GM19238 (cell line): Measurements from ENCODE around the gene CLEC16A.

Experiments used
- DNase-seq: peaks from one replicate; pipeline ENCODE4 v3.0.0; 2011; ENCODE audit warnings: low spot score; ENCODE audit not compliant: insufficient read length

Gene CLEC16A

DNA sequence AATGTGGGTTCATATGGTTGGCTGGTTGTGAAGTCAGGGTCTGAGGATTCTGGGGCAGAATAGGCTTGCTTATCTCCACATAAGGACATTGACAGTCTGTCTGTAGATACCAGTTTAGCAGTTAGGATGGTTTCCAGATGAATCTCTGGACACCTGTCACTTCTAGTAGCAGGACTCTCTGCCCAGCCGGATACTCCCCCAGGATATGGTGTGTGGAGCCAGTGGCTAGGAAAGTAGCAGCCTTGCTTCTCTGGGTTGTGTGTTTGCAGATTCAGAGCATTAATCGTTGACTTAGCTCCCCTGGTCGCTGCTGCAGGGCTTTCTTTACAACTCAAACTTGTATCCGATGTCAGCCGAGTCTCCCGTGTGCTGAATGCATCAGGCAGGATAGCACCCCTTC is 45.2 kb downstream of the CLEC16A start:
- no peak for DNase-seq

- no peak for DNase-seq
These were observed 46.0 kb downstream of the CLEC16A start for GRCh38 chr16:10990378-10990777.

- no peak for DNase-seq
These were observed 47.7 kb downstream of the CLEC16A start for GRCh38 chr16:10992112-10992511.

DNA sequence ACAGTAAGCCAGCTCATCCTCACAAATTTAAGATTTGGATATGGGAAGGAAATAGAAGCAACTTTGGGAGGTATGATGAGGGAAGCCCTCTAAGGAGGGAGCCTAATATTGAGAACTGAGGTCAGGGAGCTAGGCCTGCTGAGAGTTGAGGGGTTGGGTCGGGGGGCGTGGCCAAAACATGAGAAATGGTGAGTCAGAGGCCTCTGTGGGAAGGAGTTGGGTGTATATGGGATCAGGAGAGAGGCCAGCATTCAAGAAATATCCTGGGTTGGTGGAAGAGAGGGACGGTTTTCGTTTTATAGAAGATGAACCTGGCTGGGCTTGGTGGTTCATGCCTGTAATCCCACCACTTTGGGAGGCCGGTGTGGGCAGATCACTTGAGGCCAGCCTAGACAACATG is 48.4 kb downstream of the CLEC16A start:
- no peak for DNase-seq

DNA sequence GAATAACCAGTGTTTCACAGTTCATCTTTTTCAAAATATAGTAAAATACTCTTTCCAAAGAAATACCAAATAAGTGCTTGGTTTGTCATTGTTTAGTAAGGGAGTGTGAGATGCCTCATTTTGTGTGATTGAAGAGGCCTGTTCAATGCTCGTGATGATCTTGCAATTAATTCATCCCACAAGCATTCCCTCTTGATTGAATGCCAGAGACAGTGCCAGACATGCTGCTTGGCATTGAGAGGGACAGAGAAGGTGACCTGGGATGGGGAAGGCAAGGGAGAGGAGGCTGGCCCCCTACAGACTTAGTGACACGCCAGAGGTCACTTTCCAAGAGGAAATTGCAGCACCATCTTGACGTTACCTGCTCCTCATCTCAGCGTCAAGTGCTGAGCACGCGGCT is 49.3 kb downstream of the CLEC16A start:
- no peak for DNase-seq

GRCh38 chr16:10994571-10994970 is 50.2 kb downstream of the CLEC16A start:
- DNase-seq, result no peak

- DNase-seq, result no peak
These were observed 51.2 kb downstream of the CLEC16A start for GRCh38 chr16:10995565-10995964.

GRCh38 chr16:10997485-10997884 is 53.1 kb downstream of the CLEC16A start:
- no peak for DNase-seq

GRCh38 chr16:10999300-10999699 is 54.9 kb downstream of the CLEC16A start:
- DNase-seq, result no peak

GRCh38 chr16:11001611-11002010 is 57.2 kb downstream of the CLEC16A start:
- no peak for DNase-seq

GRCh38 chr16:11003141-11003540 is 58.8 kb downstream of the CLEC16A start:
- DNase-seq, result no peak

DNA sequence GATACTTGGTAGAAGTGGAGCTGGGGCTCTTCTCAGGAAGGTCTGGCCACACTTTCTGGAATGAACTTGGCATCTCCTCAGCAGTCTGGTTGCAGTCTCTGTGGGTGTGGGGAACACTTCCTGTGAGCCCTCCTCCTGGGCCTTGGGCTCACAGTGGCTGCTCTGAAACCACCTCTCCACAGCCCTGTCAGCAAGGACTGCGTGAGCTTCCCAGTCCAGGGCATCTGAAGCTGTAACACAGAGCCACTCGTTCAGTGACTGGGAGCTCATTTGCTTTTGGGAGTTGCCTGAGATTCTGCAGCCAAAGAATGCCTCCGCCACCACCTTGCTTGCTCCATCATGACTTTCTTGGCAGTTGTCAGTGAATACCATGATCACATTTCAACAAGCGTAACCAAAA is 60.0 kb downstream of the CLEC16A start:
- no peak for DNase-seq

DNA sequence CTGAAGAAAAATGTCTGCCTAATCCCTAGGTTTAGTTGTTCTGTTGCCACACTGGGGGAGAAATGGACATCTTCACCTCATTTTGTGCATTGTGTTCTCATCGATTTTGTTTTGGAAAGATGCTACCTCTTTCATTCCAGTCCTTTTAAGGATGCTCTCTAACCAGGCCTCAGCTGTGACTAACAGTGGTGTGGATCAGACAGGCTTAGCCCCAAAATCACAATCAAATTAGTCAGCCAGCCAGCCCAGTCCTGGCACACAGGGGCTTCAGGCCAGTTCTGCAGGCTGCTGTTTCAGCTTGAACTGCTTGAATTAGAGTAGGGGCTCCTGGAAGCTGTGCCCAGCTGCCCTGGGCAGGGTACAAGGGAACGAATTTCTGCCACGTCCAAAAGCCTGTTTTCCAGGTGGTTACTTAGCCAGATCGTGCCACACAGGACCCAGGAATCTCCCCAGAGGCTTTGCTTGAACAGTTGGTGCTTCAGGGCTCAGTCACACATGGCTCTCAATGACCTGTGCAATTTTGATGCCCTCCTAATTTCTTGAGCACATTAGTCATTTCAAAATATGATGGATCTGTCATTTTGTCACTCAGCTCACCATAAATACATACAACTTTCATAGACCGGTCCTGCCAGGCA is 60.7 kb downstream of the CLEC16A start:
- DNase-seq, result no peak

GRCh38 chr16:11005611-11005975 is 61.2 kb downstream of the CLEC16A start:
- no peak for DNase-seq

DNA sequence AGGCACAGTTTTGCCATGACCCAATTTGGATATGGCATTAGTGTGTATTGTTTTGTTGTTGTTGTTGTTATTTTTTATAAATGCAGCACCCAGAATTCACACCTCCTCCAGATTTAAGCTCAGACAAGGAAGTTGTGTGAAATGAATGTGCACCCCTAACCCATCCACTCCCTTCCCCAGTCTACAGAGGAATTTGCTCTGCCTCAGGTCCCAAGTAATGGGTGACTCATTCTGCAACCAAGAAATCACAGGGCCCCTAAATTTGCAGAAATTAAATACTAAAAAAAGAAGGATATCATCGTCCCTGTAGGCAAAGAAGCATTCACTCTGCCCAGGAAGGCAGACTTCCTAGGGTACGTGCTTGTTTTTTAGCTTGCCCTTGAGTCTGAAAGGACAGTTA is 62.3 kb downstream of the CLEC16A start:
- DNase-seq, result no peak

GRCh38 chr16:11007714-11008280 is 63.4 kb downstream of the CLEC16A start:
- DNase-seq, result no peak

DNA sequence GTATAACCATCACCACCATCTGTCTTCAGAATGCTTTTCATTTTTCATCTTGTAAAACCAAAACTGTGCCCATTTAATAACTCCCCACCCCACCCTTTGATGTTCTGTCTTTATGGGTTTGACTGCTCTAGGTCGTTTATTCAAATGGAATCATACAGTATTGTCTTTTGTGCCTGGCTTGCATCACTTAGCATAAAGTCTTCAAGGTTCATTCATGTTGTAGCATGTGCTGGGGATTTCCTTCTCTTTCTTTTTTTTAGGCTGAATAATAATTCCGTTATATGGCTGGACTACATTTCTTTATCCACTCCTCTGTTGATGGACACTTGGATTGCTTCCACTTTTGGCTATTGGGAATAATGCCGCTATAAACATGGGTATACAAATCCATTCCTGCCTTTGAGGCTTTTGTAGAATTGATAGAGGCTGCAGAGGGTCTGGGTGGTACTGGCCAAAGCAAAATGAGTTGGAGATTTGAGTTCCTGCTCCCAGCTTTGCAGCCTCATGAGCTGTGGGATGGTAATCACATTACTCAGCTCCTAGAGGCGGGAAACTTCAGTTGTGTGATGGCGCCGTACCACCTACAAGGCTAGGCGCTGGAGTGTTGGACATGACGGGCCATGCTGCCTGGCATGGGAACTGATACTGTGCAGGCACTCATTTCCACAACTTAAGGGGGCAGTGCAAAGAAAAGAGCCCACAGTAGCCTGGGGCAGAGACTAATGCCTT is 64.8 kb downstream of the CLEC16A start:
- DNase-seq, result no peak

- DNase-seq, result no peak
These were observed 66.3 kb downstream of the CLEC16A start for GRCh38 chr16:11010575-11011221.

DNA sequence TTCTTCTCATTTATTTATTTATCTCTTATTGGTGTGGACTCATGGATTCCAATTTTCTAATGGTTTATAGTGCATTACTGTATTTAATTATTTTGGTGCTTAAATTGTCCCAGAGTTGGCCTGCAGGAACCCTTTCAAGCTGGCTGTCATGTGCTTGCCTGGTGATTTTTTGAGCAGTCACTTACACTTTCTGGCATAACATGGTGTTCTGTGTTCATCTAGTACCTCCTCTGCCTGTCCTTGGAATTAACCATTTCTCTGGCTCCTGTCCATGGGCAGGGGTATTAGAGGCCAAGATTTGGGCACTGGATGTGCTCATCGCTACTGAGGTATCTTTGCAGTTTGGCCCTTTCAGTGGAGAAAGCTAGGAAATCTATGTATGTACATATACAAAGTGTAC is 67.0 kb downstream of the CLEC16A start:
- DNase-seq, result no peak

GRCh38 chr16:11012841-11013240 is 68.5 kb downstream of the CLEC16A start:
- no peak for DNase-seq

DNA sequence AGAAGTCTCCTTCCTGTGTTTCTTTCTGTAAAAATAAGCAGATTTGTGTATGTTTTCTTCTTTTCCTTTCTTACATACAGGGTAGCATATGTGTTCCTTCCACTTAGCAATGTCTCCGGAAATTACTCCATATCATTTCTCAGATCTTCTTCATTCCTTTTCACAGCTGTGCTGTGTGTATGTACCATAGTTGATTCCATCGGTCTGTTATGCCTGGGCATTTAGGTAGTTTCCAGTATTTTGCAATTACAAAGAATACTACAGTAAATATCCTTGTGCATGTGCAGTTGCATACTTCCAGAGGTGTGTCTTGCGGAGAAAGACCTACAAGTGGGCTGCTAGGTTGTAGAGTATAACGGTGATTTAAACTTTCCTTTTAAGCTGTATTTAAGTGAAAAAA is 69.8 kb downstream of the CLEC16A start:
- DNase-seq, result no peak

DNA sequence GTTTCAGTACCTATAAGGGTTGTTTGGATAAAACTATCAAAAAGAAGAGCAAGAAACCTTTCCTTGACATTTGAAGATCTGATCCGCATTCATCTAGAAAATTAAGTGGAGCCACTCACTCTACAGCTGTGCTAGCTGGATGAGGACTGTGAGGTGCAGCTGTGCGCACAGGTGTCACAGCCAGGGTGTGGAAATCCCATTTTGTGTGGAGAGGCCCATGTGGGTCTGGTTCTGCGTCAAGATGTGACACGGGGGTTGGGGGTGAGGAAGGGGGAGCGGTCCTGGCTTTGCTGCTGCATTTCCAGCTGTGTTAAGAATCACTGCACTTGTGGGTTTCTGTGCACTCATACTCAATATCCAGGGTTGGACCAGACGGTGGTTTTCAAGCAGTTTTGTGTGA is 70.7 kb downstream of the CLEC16A start:
- DNase-seq, result no peak

DNA sequence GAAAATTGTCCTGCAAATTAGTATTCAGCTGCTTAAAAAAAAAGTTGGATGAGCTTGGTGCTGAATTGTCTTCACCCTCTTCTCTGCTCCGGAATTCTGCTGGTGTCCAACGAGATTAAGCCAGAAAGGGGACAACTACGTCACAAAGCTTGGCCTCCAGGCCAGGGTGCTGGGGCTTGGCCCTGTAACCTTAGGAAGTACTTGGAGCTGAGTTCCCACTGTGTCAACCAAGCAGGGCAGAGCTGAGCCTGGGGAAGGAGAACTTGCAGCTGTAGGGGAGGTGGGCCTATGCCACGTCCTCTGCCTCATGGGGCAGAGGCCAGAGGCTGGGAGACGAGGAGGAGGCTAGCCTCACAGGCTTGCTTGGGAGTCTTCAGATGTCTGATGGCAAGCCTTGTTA is 71.2 kb downstream of the CLEC16A start:
- no peak for DNase-seq
